ENCODE data around the gene LRMDA.

LRMDA gene

GRCh38 chr10:76034353-76035205 lies 603.2 kb downstream of the LRMDA start:
- Histone ChIP-seq H3K27ac (ENCODE audit: low read length) (no peak overlapping the region), H3K36me3 (ENCODE audit: insufficient read depth, low read length) (no peaks in the 10 kb centered on the region), H4K20me1 (ENCODE audit: insufficient read depth, low read length) (no peaks in the 10 kb centered on the region), H3K27me3 (ENCODE audit: insufficient read depth, low read length, poor library complexity) (no peaks in the 10 kb centered on the region), H3K9ac (ENCODE audit: low read depth, low read length) (no peak overlapping the region), H3K4me3 (ENCODE audit: low read depth in 1 of 2, low read length in 2 of 2) (no peak overlapping the region), H3K4me2 (ENCODE audit: insufficient read depth, low read length) (no peak overlapping the region), H2AFZ (ENCODE audit: low read depth, low read length) (no peak overlapping the region), H3K4me1 (ENCODE audit: insufficient read depth, low read length) (no peaks in the 10 kb centered on the region), H3K9me3 (ENCODE audit: insufficient read depth, low read length, severe bottlenecking) (no peaks in the 10 kb centered on the region), H3K79me2 (ENCODE audit: insufficient read depth, low read length) (no peaks in the 10 kb centered on the region)
- DNase-seq (no peak), ATAC-seq (ENCODE audit: insufficient read depth, low read depth) (no peak)
- TF ChIP-seq CTCF (IDR thresholded peaks at IDR 0.05; ENCODE audit: borderline replicate concordance, extremely low read depth, low read length, poor library complexity, severe bottlenecking) (no peak), EZH2 (IDR thresholded peaks at IDR 0.05; ENCODE audit: borderline replicate concordance, low read depth, low read length, severe bottlenecking) (no peak)

GRCh38 chr10:76035206-76036110 lies 604.0 kb downstream of the LRMDA start:
- Histone ChIP-seq H3K27me3 (ENCODE audit: insufficient read depth, low read length, poor library complexity) (no peaks in the 10 kb centered on the region), H3K4me2 (ENCODE audit: insufficient read depth, low read length) (no peak overlapping the region), H2AFZ (ENCODE audit: low read depth, low read length) (no peak overlapping the region), H4K20me1 (ENCODE audit: insufficient read depth, low read length) (no peaks in the 10 kb centered on the region), H3K9ac (ENCODE audit: low read depth, low read length) (no peak overlapping the region), H3K36me3 (ENCODE audit: insufficient read depth, low read length) (no peaks in the 10 kb centered on the region), H3K9me3 (ENCODE audit: insufficient read depth, low read length, severe bottlenecking) (no peaks in the 10 kb centered on the region), H3K79me2 (ENCODE audit: insufficient read depth, low read length) (no peaks in the 10 kb centered on the region), H3K4me1 (ENCODE audit: insufficient read depth, low read length) (no peaks in the 10 kb centered on the region), H3K4me3 (ENCODE audit: low read depth in 1 of 2, low read length in 2 of 2) (no peak overlapping the region), H3K27ac (ENCODE audit: low read length) (no peak overlapping the region)
- no peak for DNase-seq
- TF ChIP-seq EZH2 (IDR thresholded peaks at IDR 0.05; ENCODE audit: borderline replicate concordance, low read depth, low read length, severe bottlenecking) (no peak), CTCF (IDR thresholded peaks at IDR 0.05; ENCODE audit: borderline replicate concordance, extremely low read depth, low read length, poor library complexity, severe bottlenecking) (no peak)
- ATAC-seq (ENCODE audit: insufficient read depth, low read depth) = no peak

GRCh38 chr10:76036111-76036940 lies 604.9 kb downstream of the LRMDA start:
- peak; percentile 56 for DNase-seq
- Histone ChIP-seq H3K4me3 (ENCODE audit: low read depth in 1 of 2, low read length in 2 of 2) (no peak overlapping the region), H3K9me3 (ENCODE audit: insufficient read depth, low read length, severe bottlenecking) (no peaks in the 10 kb centered on the region), H3K4me2 (ENCODE audit: insufficient read depth, low read length) (no peak overlapping the region), H3K79me2 (ENCODE audit: insufficient read depth, low read length) (no peaks in the 10 kb centered on the region), H3K27me3 (ENCODE audit: insufficient read depth, low read length, poor library complexity) (no peaks in the 10 kb centered on the region), H3K27ac (ENCODE audit: low read length) (no peak overlapping the region), H2AFZ (ENCODE audit: low read depth, low read length) (no peak overlapping the region), H3K4me1 (ENCODE audit: insufficient read depth, low read length) (no peaks in the 10 kb centered on the region), H3K36me3 (ENCODE audit: insufficient read depth, low read length) (no peaks in the 10 kb centered on the region), H3K9ac (ENCODE audit: low read depth, low read length) (no peak overlapping the region), H4K20me1 (ENCODE audit: insufficient read depth, low read length) (no peaks in the 10 kb centered on the region)
- TF ChIP-seq EZH2 (IDR thresholded peaks at IDR 0.05; ENCODE audit: borderline replicate concordance, low read depth, low read length, severe bottlenecking) (no peak), CTCF (IDR thresholded peaks at IDR 0.05; ENCODE audit: borderline replicate concordance, extremely low read depth, low read length, poor library complexity, severe bottlenecking) (peak; percentile 89)
- peak; percentile 78 for ATAC-seq (ENCODE audit: insufficient read depth, low read depth)

Data from DND-41 (cell line).